CD4-positive, alpha-beta T cell treated with Interleukin-17A for 4 hours (primary cell): ENCODE results near the gene GPC5.

ENCODE experiments used
- DNase-seq: peaks from one replicate; pipeline ENCODE4 v3.0.0-alpha.2; 2020; ENCODE audit warnings: mixed read lengths

Gene GPC5

DNA sequence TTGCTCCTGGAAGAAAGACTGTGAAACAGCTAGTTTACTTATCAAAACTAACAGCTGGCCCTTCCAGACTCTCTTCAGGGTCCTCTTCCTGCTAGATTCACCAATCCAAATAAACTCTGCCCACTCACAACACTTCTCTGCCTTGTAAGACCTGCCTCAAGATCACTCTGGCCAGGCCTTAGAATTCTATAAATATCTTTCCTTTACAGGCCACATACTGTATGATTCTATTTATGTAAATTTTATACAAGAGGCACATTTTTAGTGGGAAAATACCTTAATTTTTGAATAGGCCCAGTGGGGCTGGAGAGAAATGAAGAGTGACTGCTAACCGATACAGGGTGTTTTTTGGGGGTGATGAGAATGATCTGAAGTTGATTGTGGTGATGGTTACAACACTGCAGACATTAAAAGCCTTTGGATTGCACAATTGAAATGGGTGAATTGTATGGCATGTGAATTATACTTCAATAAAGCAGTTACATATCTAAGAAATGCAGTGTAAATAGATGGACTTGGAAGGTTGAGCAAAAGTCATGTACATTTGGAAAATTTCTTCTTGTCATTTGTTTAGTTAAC is 141.8 kb downstream of the GPC5 start:
- DNase-seq = no peak

DNA sequence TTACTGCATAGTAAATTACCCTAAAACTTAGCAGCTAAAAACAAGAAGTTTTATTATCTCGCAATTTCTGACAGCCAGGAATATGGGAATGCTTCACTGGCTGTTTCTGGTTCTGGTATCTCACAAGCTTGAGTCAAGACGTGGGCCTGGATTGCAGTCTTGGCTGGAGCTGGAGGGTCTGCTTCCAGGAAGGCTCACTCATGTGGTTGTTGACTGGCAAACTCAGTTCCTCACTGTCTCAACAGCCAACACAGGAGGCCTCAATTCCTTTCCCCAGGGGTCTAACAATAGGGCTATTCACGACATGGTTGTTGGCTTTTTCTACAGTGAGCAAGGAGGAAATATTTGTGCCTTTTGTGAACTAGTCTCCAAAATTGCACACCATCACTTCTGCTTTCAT is 146.3 kb downstream of the GPC5 start:
- DNase-seq = no peak

GRCh38 chr13:91546900-91547299 is 148.5 kb downstream of the GPC5 start:
- DNase-seq = no peak

DNA sequence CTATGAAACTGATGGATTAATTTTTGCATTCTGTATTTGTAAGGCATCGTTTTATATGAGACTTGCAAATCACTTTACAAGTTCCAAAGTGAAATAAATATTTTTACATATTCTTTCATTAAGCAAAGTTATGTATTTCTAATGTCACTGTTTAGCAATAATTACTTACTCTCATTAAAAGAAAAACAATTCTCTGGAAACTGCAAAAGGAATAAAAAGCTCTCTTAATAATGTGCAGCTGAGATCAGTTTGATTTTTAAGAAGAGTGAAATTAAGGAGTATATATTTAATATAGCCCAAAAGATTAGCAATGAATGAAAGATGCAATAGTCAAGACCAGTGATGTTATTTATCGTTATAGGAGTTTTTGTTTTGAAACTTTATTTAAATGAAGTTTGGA is 155.2 kb downstream of the GPC5 start:
- no peak for DNase-seq

DNA sequence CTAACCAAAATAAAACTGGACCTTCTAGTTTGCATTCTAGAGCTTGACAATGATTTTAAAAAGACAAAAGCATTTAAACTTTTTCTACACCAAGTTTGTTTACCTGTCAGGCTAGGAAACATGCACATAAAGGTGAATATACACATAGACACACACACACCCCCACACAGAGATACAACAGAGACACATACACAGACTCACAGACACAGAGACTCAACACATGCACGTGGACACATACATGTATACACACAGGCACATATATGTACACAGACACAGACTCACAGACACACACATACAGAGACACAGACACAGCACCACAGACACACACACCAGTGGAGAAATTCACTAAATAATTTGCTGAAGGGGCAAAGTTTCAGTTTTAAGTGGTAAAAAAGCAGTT is 155.7 kb downstream of the GPC5 start:
- no peak for DNase-seq

DNA sequence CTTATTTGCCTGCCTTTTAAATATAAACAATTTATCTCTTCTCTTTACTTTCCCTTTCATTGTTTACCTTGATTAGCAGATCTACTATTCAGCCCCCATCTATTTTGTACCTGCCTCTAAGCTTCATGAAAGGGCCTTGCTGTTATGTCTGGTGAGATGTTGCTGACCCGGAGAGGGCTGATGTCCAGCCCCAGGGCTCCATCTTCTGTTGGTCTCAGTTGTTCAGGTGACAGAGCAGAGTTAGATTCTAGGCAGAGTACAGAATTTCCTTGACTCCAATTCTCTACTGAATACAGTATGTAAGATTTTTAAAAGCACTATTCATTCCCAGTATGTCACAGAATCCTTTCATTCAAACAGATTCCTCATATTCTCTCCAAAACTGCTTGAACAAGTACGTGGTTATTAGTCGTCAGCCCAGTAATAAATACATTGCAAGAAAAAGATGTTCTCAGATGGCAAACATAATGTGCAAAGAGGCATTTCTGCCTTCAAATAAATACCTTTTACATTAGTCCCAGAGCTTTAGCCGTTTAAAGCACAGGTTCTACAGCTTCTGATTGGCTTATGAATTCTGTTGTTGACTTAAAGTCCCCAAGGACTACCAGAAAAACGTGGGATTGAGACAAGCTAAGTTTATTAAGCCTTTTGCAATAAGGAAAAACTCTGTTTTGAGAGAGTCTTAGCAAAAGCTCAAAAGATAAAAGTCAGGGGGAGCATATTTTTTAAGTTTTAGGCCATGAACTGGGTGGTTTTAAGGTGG is 159.1 kb downstream of the GPC5 start:
- no peak for DNase-seq

DNA sequence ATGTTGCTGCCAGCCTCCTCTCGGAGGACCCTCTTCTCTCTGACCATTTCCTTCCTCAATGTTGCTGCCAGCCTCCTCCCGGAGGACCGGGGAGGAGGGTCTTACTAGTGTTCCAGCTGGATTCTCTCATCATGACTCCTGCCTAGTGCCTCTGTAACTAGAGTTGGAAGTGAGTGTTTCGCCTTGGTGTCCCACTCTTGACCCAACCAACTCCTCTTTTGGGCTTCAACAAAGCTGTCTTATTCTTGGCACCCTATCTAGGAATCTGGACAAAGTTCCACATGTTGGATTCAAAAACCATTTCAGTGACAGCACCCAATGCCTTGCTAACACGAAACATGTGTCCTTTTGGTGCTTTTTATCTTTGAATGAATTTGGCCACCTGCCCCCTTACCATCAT is 165.4 kb downstream of the GPC5 start:
- DNase-seq = no peak

DNA sequence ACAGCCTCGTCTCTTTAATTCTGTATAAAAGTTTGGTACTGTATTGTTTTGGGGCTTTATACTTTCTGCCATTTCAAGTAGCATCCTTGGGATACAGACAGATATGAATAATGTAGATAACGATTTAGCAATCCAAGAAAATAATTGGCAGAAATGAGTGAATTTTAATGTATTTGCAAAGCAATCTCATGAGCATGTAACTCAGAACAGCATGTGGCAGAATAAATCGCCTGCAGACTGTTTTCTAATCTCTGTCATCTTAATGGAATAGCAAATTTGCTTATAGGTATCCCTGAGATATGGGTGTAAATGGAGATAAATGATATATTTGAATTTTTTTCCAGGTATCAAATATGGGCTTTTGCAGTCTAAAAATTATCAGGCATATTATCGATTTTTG is 166.0 kb downstream of the GPC5 start:
- DNase-seq = no peak

GRCh38 chr13:91565296-91565695 is 166.9 kb downstream of the GPC5 start:
- no peak for DNase-seq

- DNase-seq = no peak
Measured at GRCh38 chr13:91567485-91568207, 169.2 kb downstream of the GPC5 start.

DNA sequence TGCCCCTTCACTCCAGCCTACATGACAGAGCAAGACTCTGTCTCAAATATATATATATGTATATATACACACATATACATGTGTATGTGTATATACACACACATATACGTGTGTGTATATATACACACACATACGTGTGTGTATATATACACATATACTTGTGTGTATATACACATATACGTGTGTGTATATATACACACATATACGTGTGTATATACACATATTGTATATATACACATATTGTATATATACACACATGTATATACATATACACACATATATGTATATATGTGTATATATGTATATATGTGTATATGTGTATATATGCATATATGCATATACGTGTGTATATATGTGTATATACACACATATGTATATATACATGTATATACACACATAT is 173.3 kb downstream of the GPC5 start:
- no peak for DNase-seq

- DNase-seq = no peak
Measured at GRCh38 chr13:91572439-91572838, 174.0 kb downstream of the GPC5 start.

GRCh38 chr13:91572944-91573598 is 174.7 kb downstream of the GPC5 start:
- DNase-seq = no peak

DNA sequence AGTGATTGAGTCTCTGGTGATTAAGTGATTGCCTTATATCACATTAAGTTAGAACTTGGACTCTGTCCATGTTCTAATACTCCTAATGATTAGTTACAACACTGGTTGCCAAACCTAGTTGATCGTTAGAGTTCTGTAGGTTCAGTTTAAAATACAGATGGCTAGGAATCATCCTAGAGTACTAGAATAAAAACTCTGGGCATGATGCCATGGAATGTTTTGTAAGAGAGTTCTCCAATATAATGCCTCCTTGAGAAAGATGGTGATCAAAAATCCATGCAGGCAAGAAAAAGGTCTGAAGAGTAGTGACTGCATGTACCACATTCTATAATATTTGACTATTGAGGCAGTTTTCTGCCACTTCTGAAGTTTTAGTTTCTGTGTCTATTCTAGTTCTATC is 176.3 kb downstream of the GPC5 start:
- no peak for DNase-seq

GRCh38 chr13:91576590-91576989 is 178.2 kb downstream of the GPC5 start:
- DNase-seq = no peak

GRCh38 chr13:91579320-91579719 is 180.9 kb downstream of the GPC5 start:
- no peak for DNase-seq

- no peak for DNase-seq
Measured at GRCh38 chr13:91580749-91581148, 182.3 kb downstream of the GPC5 start.

DNA sequence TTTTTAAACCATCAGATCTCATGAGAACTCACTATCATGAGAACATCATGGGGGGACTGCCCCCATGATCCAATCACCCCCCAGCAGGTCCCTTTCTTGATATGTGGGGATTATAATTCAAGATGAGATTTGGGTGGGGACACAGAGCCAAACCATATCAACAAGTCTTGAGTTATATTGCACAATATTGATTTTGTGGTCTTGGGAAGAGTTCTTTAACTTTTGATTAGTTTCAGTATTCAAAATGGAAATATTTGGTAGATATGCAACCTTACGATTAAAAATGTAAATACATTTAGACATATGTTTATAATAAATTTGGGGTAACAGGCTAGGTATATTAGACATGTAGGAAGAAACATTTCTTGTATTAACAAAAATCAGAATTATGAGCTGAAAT is 188.2 kb downstream of the GPC5 start:
- DNase-seq = no peak

- no peak for DNase-seq
Measured at GRCh38 chr13:91588541-91588940, 190.1 kb downstream of the GPC5 start.

GRCh38 chr13:91592056-91593014 is 193.9 kb downstream of the GPC5 start:
- DNase-seq = no peak

DNA sequence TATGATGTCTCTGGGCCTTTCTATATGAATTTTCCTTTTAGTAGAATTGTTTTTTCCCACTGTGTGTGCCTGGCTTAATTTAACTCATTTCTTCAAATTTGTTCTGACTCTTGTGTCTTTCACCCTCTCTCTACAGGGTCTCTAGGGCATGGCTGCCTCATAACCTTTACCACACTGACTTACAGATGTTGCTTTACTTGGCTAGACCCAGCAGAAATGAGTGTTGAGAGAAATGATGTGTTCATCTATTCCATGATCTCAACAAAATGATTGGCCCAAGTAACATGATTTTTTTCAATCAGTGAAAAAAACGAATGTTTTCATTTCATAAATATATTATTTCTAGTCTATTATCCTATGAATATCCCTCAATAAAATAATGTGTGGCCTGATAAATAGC is 195.0 kb downstream of the GPC5 start:
- no peak for DNase-seq

DNA sequence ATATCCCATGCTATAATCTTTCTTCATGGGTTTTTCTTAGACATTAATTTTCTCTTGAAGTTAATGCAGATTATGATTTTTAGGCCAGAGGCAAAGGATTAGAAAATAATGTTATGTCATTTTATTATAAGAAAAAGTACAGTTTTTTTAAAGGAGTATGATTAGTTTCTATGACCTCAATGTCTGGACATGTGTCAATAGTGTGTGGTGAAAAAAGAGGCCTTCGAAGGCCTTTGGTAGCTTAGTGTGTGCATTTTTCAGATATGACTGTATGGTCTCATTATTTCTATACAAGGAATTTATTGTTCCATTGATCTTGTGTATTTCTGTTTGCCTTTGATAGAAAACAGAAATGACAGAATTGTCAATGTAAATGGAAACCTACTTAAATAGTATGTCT is 195.6 kb downstream of the GPC5 start:
- no peak for DNase-seq

GRCh38 chr13:91595677-91596076 is 197.3 kb downstream of the GPC5 start:
- no peak for DNase-seq
